Fibroblast of skin of abdomen (primary cell): ENCODE measurements around the gene KMT2B.

Source experiments
- DNase-seq: peaks from one replicate; pipeline ENCODE4 v3.0.0-alpha.2; 2013

KMT2B gene

DNA sequence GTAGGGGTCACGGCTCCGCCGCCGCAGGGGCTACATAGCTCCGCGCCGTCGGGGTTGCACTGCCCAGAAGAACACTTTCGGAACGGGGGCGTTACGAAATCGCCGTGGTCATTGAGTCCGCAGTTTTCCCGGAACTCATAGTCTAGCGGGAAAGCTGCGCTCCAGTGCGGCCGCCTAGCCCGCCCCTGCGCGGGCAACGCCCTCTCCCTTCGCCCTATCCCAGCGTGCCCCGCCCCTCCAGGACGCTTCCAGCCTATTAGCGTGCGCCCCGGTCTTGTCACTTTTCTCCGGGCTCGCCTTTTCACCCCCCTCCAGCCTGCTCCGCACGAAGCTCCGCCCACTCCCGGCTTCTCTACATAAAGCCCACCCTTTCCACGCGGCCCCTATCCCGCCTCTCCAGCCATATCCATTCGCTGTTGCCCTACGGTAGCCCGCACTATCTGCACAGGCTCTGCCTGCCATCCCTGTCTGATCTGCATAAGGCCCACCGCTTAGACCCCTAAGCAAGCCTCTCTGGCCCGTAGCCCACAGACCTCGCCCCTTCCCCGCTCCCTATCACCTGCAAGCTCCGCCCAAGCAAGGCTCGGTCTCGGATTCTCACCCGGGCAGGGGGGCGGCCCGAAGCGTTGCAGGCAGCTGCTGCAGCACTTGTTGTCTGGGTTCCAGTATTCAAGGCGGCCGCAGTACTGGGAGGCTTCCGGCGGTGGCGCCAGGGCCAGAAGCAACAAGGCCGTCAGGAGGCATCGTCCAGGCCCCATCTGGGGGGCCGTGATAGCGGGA is 22.8 kb downstream of the KMT2B start:
- DNase-seq, result peak; percentile 96

GRCh38 chr19:35741203-35741515 is 23.4 kb downstream of the KMT2B start:
- DNase-seq, result no peak

DNA sequence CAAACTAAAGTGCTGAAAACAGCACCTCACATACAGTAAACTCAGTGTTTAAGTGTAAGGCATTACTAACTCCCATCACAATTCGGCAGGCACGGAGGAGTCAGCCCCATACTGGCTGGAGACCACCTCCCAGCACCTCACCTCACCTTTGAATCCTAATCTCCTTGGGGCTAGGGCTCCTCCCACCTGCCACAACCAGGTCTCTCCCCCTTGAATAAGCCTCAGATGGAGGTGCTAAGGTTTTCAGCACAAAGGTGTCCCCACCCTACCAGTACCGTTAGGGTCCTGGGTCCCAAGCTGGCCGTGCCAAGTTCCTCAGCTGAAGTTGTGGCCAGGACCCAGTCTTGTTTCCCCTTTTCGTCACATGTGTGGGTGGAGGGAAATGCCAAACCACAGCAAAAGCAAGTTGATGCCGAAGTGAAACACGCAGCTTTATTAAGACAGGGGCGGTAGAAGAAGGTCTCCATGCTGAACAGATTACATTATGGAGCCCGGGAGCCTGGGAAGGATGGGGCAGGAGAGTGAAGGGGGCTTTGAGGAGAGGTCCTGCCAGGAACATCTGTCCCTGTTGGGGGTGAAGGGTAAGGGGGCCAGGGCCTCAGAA is 24.4 kb downstream of the KMT2B start, which contains the start of gene IGFLR1:
Gene IGFLR1 (minus strand): TSS at position 332 of the 604 bp plus-strand sequence. CDS start 1,272 bp downstream, outside the sequence.
- DNase-seq, result no peak

GRCh38 chr19:35743640-35744429 is 26.0 kb downstream of the KMT2B start:
- no peak for DNase-seq

GRCh38 chr19:35744430-35745327 is 26.9 kb downstream of the KMT2B start:
- DNase-seq, result peak; percentile 96

GRCh38 chr19:35745328-35746086 is 27.7 kb downstream of the KMT2B start, which contains the start of the genes PSENEN and U2AF1L4:
Gene PSENEN (plus strand): TSS chr19:35745651. CDS start chr19:35745931, 280 bp downstream.
Gene U2AF1L4 (minus strand): TSS chr19:35745418. CDS start chr19:35745391, 27 bp downstream.
- peak; percentile 99 for DNase-seq

DNA sequence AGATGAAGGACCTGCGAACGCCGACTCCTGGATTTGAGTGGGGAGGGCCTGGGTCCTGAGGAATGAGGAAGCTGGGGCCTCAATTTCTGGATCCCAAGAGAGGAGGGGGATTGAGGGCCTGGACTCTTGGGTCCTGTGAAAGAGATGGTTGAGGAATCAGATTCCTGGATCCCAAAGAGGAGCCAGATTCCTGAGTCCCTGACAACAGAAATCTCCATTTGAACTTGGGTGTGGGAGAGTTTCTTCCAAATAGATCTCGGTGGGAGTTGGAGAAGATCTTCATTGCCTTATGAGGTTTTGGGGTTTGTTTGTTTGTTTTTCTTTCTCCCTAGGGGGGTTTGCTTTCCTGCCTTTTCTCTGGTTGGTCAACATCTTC is 28.3 kb downstream of the KMT2B start:
- DNase-seq, result no peak

- DNase-seq, result no peak
These were observed 28.7 kb downstream of the KMT2B start for GRCh38 chr19:35746531-35746930.

- DNase-seq, result peak; percentile 99
These were observed 30.6 kb downstream of the KMT2B start, which contains the start of gene LIN37 for GRCh38 chr19:35748106-35749020. Gene LIN37 (plus strand): TSS chr19:35748576. CDS start chr19:35748725, 149 bp downstream.

GRCh38 chr19:35750167-35750566 is 32.4 kb downstream of the KMT2B start:
- no peak for DNase-seq

DNA sequence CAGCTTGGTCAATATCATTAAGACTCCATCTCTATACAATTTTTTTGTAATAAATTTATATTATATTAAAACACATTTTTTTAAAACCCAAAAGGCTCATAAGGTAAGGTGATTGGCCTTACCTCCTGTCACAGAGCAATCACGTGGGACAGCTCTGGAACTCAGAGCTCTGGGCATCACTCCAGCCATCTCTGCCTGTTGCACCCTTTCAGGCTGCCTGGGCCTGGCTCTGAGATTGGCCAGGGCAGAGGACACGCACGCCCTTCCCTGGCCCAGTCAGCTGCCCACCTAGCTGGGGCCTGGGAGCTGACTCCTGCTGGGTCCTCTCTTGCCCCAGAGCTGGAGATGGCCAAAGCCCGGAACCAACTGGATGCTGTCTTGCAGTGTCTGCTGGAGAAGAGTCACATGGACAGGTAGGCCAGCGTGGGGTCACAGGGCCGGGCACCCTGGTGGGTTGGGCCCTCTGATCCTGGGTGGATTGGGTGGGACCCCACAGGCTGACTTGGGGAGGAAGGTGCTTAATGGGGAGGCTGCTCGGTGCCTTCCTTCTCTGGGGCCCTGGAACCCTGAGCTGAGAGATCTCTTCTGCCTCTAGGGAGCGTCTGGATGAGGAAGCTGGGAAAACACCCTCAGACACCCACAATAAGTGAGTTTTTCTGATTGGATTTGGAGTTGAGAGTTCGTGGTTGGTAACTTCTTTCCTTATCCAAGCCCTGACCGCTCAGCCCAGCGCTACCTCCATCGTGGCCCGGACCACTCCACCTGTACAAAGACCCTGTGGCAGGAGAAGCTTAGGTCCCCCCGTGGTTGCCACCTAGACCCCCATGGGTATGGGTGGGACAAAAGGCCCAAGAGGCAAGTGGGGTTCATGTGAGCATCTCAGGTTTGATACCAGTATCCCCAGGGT is 34.3 kb downstream of the KMT2B start:
- no peak for DNase-seq

DNA sequence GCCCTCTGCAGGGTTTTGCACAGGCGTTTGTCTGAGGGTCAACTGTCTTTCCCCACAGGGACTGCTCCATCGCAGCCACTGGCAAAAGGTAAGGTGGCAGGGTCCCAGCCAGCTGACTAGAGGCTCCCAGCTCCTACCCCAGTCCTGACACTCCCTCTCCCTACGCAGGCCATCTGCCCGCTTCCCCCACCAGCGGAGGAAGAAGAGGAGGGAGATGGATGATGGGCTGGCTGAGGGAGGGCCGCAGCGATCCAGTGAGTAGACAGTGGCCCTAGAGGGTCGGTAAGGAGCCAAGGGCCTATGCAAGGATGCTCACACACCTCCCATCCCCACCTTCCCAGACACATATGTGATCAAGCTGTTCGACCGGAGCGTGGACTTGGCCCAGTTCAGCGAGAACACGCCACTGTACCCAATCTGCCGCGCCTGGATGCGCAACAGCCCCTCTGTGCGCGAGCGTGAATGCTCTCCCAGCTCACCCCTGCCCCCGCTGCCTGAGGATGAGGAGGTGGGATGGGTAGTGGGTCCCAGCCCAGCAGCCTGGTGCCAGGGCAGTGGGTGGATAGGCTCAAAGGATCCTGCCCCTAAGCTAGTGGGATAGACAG is 35.0 kb downstream of the KMT2B start:
- no peak for DNase-seq

DNA sequence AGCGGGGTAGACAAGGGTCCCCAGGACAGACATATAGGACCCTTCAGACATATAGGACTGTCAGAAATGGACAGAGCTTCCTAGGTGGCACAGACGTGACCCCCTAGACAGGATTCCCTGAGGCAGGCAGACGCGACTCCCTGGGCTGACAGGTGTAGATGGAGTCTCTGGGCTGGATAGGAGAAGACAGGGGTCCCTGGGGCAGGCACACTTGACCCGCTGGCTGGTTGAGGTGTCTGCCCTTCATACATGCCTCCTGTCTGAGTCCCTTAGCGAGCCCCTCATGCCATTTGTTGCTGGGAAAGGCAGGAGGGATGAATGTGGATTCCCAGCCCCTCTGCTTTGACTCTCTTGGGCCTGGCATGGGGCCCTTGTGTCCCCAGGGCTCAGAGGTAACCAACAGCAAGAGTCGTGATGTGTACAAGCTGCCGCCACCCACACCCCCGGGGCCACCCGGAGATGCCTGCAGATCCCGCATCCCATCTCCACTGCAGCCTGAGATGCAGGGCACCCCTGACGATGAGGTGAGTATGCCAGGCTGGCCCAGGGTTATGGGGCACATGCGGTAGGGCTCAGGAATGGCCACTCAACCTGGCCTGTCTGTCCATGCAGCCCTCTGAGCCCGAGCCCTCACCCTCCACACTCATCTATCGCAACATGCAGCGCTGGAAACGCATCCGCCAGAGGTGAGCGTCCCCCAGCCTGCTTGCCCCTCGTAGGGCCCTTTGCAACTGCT is 36.0 kb downstream of the KMT2B start:
- no peak for DNase-seq

DNA sequence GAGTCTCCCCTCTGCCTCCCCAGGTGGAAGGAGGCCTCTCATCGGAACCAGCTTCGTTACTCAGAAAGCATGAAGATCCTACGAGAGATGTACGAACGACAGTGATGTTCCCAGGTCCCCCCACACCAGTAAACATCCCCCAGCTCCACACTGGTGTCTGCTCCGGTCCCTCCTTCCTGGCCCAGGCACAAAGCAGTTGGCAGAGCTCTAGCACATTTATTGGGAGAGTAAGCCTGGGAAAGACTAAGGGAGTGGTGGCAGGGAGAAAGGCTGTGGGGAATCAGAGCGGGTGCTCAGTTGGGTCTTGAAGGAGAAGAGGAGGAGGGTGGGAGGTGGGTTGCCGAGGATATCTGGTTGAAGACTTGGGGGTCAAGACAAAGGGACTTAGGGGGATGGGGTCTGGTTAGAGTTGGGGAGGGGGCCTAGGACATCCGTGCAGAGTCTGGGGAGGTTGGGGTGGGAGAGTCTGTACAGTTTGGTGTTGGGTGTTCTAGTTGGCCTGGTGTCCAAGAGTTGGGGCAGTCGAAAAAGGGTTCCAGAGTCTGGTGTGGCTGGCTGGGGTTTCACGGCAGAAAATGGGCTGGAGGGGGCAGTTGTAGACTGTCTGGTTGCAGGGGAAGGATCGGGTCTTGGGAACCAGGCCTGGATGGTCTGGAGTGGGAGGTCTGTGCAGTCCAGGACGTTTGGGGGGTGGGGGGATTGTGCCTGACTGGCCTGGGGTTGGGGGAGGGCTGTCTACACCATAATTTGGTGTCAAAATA is 36.7 kb downstream of the KMT2B start:
- DNase-seq, result no peak

- no peak for DNase-seq
These were observed 37.3 kb downstream of the KMT2B start for GRCh38 chr19:35755131-35755549.

- DNase-seq, result peak; percentile 61
These were observed 38.0 kb downstream of the KMT2B start for GRCh38 chr19:35755550-35756376.
